Stimulated activated CD4-positive, alpha-beta T cell treated with anti-CD3 and anti-CD28 coated beads, TNF-alpha, amount 100 ng/mL, for 48 hours (primary cell): Measurements from ENCODE around the gene IPO4.

Source experiments
- DNase-seq, 3 donors: peaks; one replicate each; pipeline ENCODE4 v3.0.0-alpha.2; 2020; ENCODE audit warnings: low read depth in 3 of 3

IPO4 gene

DNA sequence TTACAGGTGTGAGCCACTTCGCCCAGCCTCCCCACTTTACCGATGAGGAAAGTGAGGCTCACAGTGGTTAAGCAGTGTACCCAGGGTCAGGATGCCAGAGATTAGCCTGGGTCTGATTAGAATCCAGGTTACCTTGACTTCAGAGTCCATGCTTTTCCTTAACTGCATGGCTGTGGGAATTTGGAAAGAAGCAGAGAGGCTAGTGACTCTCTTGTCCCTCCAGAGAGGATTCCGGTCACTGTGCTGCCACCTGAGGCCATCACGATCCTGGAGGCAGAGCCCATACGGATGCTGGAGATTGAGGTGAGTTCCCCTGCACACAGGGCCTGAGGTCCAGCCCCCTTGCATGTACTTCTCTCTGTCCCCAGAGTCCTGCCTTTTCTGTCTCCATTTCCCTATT, 12.0 kb downstream of the IPO4 start:
- DNase-seq = no peak

DNA sequence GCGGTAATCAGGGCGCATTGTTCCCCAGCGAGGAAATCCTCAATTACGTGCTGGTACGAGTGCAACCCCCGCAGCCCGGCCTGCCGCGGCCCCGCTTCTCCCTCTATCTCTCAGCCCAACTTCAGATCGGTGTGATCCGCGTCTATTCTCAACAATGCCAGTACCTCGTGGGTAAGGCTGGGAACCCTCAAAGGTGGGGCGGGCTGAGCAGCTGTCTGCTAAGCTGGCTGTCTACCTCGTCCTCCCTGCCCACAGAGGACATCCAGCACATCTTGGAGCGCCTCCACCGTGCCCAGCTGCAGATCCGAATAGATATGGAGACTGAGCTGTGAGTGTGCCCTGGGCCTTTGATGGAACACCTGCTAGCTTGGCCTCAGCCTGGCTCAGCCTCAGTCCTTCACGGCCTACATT, 15.7 kb downstream of the IPO4 start:
- DNase-seq = no peak

DNA sequence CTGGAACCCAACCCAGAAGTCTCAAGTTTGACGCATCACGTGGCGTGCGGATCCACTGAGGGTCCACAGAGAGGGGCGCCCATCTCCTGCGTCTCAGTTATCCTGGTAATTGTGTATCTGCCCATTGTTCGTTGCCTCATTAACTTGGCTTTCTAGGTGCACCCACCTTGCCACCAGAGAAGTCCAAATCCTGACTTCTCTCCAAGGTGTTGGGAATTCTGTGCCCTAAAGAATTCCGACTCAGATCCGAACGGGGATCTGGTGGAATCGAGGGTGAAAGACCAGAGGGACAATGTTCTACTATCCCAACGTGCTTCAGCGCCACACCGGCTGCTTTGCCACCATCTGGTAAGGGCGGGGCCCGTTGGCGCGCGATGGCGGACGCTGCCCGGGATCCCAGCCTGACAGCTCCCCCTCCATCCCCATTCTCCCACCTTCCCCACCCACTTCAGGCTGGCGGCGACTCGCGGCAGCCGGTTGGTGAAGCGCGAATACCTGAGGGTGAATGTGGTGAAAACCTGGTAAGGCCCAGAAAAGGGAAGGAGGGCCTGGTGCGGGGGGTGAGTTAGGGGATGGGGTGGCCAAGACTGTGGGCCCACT, 16.3 kb downstream of the IPO4 start:
- DNase-seq = no peak

DNA sequence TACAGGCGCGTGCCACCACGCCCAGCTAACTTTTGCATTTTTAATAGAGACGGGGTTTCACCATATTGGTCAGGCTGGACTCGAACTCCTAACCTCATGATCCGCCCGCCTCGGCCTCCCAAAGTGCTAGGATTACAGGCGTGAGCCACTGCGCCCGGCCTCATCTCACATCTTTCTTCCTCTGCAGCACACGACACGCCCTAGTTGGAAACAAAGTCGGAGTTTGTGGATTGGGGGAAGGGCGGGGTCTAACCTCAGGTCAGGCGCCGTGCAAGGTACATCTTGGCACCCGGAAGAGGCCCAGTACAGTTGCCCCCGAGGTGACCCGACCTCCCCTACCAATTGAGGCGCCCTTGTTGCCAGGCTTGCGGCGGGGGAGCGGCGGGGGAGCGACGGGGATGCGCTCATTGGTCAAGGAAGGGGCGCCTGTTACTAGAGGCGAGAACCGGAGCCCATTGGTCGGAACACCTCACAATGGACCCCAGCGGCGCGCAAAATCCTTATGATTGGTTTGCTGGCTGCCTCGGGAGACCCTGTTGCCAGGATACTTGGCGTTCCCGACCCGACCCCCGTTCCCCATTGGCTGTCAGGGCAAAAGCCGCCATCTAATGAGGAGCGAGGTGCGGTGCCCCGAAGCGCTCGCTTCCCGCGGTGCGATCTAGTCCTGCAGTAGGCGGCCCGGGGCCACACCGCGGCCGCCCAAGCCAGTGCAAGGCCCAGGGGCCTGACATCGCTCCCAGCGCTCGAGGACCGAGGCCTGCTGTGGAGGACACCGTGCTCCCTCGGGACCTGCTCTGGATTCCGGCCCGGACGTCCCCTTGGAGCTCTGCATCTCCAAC, 17.0 kb downstream of the IPO4 start, which contains the start of gene REC8:
Gene REC8 (plus strand): TSS at position 659 of the 839 bp plus-strand sequence. CDS start 473 bp downstream, outside the sequence.
- DNase-seq = peak; percentile 42 to 62 (median 46)

DNA sequence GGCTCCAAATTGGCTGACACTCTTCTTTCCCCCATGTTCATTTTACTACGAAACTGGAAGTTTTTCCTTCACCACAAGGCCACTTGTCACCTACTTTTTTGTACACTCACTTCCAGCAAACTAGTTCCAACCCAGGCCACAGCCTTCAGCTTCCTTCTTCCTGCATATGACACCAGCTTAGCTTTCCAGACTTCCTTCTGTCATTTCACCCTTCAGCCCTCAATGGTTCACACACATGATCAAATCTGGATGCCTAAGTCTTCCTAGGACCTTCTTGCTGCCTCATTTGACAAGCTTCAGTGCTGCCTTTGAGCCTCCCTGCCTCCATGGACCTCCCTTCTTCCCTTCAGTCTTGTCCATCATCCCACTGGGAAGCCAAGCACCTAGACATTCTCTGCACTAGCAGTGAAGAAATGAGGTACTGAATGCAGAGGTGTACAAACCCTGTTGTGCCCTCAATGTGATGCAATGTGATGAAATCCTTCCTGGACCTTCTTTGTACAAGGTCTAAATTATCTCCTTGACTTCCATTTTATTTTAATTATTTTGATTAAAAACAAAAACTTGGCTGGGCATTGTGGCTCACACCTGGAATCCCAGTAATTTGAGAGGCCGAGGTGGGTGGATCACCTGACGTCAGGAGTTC, 21.0 kb downstream of the IPO4 start:
- no peak for DNase-seq

DNA sequence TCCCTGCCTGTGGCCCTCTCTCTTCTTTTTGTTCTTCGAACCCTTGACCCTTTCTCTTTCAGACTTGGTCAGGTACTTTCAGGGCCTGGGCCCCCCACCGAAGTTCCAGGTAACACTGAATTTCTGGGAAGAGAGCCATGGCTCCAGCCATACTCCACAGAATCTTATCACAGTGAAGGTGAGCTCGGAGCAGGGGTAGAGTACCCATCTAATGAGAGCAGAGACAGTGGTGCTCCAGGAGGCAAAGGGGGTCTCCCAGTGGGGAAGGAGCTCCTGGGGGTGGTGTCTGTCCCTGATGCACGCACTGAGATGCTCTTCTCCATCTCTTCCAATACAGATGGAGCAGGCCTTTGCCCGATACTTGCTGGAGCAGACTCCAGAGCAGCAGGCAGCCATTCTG, 22.8 kb downstream of the IPO4 start:
- DNase-seq = no peak

DNA sequence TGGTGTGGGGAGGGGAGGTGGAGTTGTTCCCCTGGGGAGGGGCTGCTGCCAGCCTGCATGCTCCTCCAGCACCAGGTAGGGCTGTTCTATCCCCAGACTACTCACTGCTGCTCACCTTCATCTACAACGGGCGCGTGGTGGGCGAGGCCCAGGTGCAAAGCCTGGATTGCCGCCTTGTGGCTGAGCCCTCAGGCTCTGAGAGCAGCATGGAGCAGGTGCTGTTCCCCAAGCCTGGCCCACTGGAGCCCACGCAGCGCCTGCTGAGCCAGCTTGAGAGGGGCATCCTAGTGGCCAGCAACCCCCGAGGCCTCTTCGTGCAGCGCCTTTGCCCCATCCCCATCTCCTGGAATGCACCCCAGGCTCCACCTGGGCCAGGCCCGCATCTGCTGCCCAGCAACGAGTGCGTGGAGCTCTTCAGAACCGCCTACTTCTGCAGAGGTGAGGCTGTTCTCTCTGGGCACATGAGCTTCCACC, 24.1 kb downstream of the IPO4 start:
- DNase-seq = no peak

DNA sequence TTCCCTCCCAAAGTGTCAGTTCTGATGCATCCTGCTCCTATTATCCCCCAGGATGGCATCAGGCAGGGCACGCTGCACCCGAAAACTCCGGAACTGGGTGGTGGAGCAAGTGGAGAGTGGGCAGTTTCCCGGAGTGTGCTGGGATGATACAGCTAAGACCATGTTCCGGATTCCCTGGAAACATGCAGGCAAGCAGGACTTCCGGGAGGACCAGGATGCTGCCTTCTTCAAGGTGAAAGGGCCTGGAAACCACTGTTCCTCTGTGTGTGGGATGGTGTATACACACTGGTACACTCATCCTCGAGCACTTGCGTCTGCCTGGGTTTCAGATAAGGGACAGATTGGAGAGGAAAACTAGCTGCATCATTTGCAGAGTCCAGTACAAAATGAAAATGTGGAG, 26.5 kb downstream of the IPO4 start:
- DNase-seq = peak in 1 of 3 donors; percentile 18

DNA sequence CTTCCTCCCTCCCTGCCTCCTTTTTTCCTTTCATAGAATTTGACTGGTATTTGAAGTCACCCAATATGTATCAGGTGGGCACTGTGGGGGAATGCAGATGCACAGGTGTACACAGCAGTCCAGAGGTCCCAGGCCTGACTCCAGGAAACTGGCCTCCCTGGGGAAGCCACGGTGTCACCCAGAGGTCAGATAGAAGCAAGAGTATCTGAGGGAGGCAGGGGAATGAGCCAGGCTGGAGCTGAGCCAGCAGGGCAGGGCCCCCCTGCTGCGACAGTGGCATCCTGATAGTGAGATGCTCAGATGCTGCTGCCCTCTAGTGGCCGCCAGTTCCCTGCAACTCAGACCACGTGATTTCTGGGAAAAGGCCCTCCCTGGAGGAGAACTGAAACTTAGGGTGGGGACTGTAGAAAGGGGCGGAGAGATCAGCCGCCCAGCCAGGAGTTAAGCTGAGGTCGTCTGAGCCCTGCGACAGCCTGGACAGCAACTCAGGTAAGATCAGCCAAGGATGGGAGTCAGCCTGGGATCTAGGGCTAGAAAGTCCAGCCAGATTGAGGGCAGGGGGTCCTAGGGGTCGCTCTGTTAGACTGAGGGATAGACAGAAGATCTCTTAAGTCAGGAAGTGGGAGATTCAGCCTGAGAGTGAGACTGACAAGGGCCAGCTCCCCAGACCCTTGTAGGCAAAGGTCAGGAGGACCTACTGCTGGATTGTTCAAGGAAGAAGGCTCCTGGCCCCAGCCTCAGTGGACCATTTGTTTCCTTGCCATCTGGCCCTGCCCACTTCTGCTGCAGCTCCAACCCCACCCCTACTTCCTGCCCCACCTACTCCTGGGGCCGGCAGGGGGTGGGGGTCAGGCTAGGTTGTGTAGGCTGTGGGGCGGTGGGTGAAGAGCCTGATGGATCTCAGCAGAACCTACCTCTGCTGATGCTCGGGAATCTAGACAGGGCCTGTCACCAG, 27.5 kb downstream of the IPO4 start, which contains the start of gene IRF9:
Gene IRF9 (plus strand): TSS at position 416 of the 955 bp plus-strand sequence. CDS start 880 bp downstream, outside the sequence.
- DNase-seq = peak; percentile 96 to 100 (median 97)

DNA sequence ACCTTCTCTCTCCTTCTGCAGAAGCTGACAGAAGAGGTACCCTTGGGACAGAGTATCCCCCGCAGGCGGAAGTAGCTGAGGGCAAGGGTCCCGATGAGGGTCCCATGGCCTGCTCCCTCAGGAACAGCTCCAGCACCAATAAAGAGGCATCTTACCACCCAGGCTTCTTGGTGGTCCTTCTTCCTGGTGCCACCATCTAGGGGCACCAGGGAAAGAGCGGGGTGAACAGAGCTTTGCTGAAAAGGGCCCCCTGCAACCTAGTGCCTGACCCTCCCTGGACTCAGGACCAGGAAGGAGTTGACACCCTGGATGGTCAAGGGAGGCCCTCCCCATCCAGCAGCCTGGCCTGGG, 28.1 kb downstream of the IPO4 start:
- DNase-seq = no peak

DNA sequence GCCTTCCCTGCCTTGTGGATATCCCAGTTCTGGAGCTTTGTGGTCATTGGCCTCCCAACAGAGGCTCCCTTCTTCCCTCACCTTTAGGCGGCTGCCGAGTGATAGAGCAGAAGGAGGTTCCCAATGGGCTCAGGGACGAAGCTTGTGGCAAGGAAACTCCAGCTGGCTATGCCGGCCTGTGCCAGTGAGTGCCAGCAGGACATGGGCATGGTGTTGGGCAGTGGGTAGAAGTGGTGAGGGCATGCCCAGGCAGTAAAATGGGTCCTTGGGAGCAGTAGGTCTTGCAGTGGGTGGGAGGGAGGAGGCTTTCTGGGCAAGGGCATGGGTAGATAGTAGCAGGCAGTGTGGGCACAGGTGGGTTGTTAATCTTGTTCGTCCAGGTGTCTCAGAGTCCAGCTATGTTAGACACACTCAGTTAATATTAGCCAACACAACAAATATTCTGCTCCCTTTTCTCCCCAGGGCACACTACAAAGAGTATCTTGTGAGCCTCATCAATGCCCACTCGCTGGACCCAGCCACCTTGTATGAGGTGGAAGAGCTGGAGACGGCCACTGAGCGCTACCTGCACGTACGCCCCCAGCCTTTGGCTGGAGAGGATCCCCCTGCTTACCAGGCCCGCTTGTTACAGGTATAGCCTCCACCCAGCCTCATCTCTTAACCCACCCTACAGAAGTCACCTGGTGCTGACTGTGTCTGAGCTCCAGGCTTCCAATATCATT, 28.7 kb downstream of the IPO4 start:
- DNase-seq = no peak

DNA sequence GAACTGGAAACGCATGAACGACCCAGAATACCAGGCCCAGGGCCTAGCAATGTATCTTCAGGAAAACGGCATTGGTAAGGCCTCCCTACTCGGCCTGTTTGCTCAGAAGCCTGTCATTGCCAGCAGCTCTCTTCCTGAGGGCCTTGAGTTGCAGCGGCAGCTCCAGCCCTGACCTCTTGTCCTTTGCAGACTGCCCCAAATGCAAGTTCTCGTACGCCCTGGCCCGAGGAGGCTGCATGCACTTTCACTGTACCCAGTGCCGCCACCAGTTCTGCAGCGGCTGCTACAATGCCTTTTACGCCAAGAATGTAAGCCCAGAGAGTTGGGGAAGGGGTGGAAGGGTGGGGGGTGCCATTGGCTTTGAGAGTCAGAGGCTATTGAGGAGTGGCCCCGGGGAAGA, 31.3 kb downstream of the IPO4 start:
- DNase-seq = no peak

DNA sequence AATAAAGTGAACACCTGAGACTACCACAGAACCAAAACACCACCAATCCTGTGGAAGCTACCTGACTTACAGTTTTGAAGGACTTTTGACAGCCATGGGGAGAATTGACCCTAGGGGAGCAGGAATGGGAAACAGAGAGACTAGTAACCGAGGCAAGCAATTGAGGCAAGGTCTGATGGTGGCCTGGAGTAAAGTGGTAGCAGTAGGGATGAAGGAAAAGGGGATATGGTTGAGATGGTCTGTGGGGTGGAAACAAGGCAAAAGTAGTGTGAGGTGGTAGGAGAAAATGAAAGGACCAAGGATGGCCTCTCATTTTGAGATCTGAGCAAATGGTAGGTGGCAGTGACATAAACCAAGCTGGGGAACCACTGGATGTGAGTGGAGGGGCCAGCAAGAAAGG, 31.8 kb downstream of the IPO4 start:
- no peak for DNase-seq

DNA sequence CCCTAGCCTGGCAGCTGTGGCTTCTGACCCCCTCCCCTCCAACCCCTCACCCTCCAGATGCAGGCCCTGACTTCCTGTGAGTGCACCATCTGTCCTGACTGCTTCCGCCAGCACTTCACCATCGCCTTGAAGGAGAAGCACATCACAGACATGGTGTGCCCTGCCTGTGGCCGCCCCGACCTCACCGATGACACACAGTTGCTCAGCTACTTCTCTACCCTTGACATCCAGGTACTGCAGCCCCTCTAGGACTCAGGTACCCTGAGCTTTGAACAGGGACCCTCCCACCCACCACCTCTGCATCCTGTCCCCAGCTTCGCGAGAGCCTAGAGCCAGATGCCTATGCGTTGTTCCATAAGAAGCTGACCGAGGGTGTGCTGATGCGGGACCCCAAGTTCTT, 33.5 kb downstream of the IPO4 start:
- DNase-seq = no peak

DNA sequence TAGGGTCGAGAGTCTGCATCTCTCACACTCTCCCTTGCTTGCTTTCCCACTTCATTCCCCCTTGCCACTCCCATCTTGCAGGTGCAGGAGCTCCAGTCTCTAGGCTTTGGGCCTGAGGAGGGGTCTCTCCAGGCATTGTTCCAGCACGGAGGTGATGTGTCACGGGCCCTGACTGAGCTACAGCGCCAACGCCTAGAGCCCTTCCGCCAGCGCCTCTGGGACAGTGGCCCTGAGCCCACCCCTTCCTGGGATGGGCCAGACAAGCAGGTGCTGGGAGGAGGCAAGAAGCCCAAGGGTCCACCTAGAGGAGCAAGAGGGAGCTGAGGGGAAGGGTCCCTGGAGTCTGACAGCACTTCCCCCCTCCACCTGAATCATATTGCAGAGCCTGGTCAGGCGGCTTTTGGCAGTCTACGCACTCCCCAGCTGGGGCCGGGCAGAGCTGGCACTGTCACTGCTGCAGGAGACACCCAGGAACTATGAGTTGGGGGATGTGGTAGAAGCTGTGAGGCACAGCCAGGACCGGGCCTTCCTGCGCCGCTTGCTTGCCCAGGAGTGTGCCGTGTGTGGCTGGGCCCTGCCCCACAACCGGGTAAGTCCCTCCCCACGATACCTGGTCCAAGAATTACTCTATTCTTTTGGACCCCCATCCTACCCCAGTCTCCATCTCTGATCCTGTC, 37.1 kb downstream of the IPO4 start:
- DNase-seq = no peak

DNA sequence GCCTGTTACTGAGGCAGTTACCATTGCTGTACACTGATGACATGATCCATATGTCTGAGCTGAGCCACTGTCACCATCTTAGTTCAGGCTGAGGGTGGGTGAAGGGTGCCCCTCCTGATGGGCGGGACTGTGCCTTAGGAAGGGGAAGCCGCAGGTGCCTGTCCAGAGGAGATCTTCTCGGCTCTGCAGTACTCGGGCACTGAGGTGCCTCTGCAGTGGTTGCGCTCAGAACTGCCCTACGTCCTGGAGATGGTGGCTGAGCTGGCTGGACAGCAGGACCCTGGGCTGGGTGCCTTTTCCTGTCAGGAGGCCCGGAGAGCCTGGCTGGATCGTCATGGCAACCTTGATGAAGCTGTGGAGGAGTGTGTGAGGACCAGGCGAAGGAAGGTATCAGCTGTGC, 37.6 kb downstream of the IPO4 start:
- DNase-seq = no peak

DNA sequence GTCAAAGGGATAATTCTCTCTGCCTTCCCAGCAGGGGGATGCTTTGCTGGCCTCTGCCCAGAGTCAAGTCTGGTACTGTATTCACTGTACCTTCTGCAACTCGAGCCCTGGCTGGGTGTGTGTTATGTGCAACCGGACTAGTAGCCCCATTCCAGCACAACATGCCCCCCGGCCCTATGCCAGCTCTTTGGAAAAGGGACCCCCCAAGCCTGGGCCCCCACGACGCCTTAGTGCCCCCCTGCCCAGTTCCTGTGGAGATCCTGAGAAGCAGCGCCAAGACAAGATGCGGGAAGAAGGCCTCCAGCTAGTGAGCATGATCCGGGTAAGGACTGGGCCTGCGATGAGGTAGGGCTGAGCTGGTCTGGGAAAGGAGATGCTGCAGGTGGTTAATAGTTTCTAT, 38.0 kb downstream of the IPO4 start:
- DNase-seq = no peak

DNA sequence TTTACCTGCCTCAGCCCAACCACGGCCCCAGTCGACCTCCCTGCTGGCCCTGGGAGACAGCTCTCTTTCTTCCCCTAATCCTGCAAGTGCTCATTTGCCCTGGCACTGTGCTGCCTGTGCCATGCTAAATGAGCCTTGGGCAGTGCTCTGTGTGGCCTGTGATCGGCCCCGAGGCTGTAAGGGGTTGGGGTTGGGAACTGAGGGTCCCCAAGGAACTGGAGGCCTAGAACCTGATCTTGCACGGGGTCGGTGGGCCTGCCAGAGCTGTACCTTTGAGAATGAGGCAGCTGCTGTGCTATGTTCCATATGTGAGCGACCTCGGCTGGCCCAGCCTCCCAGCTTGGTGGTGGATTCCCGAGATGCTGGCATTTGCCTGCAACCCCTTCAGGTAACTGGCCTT, 38.6 kb downstream of the IPO4 start:
- no peak for DNase-seq

DNA sequence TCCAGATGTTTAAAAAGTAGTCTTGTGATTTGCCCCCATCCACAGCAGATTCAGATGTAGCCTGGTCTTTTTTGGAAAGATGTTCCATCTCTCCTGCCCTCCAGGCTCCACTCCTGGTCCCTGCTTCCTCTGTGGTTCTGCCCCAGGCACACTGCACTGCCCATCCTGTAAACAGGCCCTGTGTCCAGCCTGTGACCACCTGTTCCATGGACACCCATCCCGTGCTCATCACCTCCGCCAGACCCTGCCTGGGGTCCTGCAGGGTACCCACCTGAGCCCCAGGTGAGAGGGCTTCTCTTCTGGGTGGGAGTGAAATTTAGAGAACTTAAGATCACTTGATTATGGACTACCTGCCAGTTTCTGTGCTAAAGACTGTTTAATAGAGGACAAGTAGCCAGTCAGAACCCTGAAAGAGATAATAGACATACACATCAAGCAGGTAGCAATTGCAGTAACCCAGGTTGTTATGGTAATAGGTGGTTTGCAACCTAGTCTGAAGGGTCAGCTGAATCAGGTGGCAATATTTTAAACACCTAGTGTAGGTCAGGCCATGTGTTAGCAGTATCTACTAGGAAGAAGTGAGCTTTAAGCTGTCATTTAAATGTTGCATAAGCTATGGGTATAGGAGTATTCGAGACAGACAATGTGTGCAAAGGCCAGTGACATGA, 39.2 kb downstream of the IPO4 start:
- no peak for DNase-seq
